Glutamatergic neuron (in vitro differentiated cells): ENCODE results near the gene AHDC1. TPM values are rescaled to one million over a fixed set of nuclear protein-coding genes. Genes with fewer than 3 reads are reported as not detected.
A peak's percentile ranks its signal among the peaks of the same experiment; 100 is the strongest.

ENCODE experiments used
- DNase-seq: peaks from one replicate; pipeline ENCODE4 v3.0.0; 2022
- H3K27ac Mint-ChIP-seq: one replicate; pipeline ENCODE4 v1.8.0; 2020; ENCODE audit warnings: mild to moderate bottlenecking, mixed read lengths, inconsistent platforms; ENCODE audit not compliant: unreplicated experiment
- H3K27me3 Mint-ChIP-seq: one replicate; pipeline ENCODE4 v1.8.0; 2020; ENCODE audit warnings: mild to moderate bottlenecking, moderate library complexity, mixed read lengths, inconsistent platforms; ENCODE audit not compliant: unreplicated experiment
- H3K36me3 Mint-ChIP-seq: one replicate; pipeline ENCODE4 v1.8.0; 2020; ENCODE audit warnings: mild to moderate bottlenecking, mixed read lengths, inconsistent platforms; ENCODE audit not compliant: unreplicated experiment
- H3K4me1 Mint-ChIP-seq: one replicate; pipeline ENCODE4 v1.8.0; 2020; ENCODE audit warnings: mild to moderate bottlenecking, low read depth, mixed read lengths, inconsistent platforms; ENCODE audit not compliant: unreplicated experiment
- H3K4me3 Mint-ChIP-seq: one replicate; pipeline ENCODE4 v1.8.0; 2020; ENCODE audit warnings: mild to moderate bottlenecking, mixed read lengths, inconsistent platforms; ENCODE audit not compliant: unreplicated experiment
- H3K9me3 Mint-ChIP-seq: one replicate; pipeline ENCODE4 v1.8.0; 2020; ENCODE audit warnings: mild to moderate bottlenecking, moderate library complexity, mixed read lengths, inconsistent platforms; ENCODE audit not compliant: unreplicated experiment
- total RNA-seq: library from RNA; stranded (reverse); fragmentation: NEBNext Ultra II Directional; extraction: Animal tissue kit (Norgen Biotek cat#: 25700); gene quantifications from one replicate; pipeline ENCODE4 v1.2.1, GENCODE V29; 2021; ENCODE audit not compliant: unreplicated experiment
- TF ChIP-seq, protein P1 (sequence below): fragments of 200-600 bp; sonication (generic); IDR thresholded peaks from one replicate; pipeline ENCODE4 v1.5.0; 2021; ENCODE audit not compliant: partially characterized antibody, unreplicated experiment

The AHDC1 gene
- total RNA-seq, 1 donor from 2014 or later = 131 TPM

DNA sequence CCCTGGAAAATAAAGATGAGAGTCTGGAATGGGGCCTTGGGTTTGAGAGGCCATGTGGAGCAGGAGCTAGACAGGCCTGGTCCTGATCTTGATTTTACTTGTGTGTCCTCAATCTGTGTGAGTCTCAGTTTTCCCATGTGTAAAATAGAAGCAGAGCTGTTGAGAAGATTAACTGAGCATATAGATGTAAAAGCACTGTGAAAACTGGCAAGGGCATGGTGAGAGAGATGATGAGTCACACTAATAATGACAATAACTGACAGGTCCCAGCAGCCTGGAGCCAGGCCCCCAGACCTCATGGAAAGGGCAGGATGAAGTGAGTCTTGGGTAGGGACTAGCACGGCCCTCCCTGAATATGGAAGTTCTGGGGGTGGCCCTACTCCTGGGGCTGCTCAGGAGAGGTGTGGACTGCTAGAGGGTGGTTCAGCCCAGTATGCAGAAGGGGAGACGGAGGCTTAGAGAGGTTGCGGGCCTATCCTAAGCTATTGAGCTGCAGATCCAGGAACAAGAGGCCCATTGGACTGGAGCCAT is 2.8 kb upstream of the AHDC1 start:
- H3K27me3 Mint-ChIP-seq = peaks cover 8% of the 10 kb centered on the region
- no peaks in the 10 kb centered on the region for H3K36me3 Mint-ChIP-seq
- DNase-seq = no peak
- H3K9me3 Mint-ChIP-seq = no peaks in the 10 kb centered on the region
- H3K4me1 Mint-ChIP-seq = peaks cover 22% of the 10 kb centered on the region
- no peak overlapping the region for H3K27ac Mint-ChIP-seq
- TF ChIP-seq, protein P1, sequence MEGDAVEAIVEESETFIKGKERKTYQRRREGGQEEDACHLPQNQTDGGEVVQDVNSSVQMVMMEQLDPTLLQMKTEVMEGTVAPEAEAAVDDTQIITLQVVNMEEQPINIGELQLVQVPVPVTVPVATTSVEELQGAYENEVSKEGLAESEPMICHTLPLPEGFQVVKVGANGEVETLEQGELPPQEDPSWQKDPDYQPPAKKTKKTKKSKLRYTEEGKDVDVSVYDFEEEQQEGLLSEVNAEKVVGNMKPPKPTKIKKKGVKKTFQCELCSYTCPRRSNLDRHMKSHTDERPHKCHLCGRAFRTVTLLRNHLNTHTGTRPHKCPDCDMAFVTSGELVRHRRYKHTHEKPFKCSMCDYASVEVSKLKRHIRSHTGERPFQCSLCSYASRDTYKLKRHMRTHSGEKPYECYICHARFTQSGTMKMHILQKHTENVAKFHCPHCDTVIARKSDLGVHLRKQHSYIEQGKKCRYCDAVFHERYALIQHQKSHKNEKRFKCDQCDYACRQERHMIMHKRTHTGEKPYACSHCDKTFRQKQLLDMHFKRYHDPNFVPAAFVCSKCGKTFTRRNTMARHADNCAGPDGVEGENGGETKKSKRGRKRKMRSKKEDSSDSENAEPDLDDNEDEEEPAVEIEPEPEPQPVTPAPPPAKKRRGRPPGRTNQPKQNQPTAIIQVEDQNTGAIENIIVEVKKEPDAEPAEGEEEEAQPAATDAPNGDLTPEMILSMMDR = no peak
- H3K4me3 Mint-ChIP-seq = no peak overlapping the region

DNA sequence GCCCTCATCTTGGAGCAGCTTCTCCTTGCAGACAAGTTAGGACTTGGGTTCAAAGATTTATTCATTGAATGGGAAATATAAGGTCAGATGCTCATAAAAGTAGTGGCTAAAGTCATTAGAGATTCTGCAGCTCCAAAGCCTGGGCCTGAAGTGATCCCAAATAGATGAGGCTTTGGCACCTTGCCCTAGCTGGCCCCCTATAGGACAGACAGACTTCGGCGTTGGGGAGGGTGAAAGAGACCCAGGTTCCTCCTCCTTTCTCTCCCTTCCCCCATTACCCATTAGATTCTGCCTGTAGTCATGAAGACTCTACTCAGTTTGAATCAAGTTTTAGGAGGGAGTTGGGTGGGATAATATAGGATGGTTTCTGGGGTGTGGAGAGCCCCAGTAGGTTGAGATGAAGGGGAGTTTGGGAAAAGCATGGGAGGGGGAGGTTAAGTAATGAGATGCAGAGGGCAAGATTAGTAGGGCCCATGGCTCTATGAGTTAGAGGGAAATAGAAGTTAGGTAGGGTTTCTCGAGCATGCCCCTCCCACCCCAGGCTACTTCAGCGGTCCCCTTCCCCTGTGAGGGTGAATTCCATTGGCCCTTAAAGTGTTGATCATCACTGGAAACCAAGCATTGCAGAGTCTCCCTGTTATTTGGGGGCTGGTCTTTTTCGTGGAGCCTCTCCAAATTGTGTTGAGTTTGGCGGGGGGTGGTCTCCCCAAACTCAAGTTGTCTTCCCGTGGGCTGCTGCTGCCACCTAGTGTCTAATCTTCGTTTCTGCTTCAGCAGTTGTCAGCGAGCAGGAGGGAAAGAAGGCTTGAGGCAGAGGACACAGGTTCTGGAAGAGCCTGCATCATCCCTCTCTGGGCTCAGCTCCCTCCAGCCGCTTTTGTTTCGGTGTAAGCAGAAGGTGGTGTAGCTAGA is 2.1 kb upstream of the AHDC1 start:
- Mint-ChIP-seq H3K27me3 (peaks cover 12% of the 10 kb centered on the region), H3K9me3 (peaks cover 1% of the 10 kb centered on the region)

DNA sequence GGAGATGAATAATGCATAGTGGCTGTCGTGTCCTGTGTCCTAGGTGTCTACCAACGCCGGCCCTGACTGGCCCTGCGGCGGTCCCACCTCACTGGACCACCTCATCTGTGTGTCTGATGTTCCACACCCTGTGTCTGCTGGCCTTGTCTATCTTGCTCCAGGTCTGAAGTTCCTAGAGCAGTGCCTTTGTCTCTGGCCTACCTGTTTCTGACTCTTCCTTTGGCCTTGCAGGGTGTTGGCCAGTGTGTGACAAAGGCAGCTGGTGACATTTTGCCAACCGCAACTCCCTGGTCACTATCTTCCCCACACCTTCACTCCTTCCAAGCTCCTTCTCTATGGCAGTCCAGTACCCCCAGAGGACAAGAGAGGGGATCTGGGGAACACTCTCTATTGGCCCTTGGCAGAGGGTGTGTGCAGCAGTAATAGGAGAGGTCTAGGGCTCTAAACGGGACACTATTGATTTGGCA is 1.4 kb upstream of the AHDC1 start:
- no peak overlapping the region for H3K27ac Mint-ChIP-seq
- peaks cover 33% of the 10 kb centered on the region for H3K4me1 Mint-ChIP-seq
- peaks cover 4% of the 10 kb centered on the region for H3K9me3 Mint-ChIP-seq
- TF ChIP-seq, protein P1 = no peak
- DNase-seq = no peak
- peaks cover 13% of the 10 kb centered on the region for H3K27me3 Mint-ChIP-seq
- H3K4me3 Mint-ChIP-seq = peak overlapping the region; percentile 79
- no peaks in the 10 kb centered on the region for H3K36me3 Mint-ChIP-seq

More for the DNA sequence above, 2.1 kb upstream of the AHDC1 start:
- H3K4me3 Mint-ChIP-seq = no peak overlapping the region
- TF ChIP-seq, protein P1 = peak; percentile 74
- H3K36me3 Mint-ChIP-seq = no peaks in the 10 kb centered on the region
- DNase-seq = peak; percentile 64
- H3K4me1 Mint-ChIP-seq = peaks cover 26% of the 10 kb centered on the region
- no peak overlapping the region for H3K27ac Mint-ChIP-seq

DNA sequence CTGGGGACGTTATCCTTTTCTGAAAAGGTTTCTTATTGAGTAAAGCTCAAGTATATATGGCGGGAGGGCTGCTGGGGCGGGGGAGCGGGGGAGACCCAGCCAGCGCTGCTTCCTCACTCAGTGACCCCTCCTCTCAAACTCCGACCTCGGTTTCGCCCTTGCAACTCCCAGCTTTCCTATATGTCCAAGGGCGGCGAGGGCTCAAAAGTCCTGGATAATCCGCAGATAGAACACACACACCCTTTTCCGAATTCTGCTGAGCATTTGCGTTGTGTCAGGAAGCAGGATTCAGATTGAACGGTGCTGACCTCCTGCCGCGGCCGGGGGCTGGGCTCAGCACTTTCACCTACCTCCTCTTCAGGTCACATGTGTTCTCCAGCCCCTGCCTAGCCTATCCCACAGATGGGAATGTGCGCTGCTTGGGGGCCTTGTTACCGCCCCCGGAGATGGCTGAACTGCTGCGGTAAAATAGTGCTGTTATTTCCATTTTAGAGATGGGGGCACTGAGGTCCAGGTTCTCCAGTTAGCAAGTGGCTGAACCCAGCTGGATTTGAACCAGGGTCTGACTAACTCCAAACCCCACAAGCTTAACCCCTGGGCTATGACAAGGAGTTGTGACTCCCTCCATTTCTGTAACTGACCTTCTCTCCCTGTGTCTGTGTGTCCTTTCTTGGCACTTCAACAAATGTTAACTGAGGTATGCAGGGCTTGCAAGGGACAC is 795 bp upstream of the AHDC1 start:
- Mint-ChIP-seq H3K4me1 (peaks cover 39% of the 10 kb centered on the region), H3K27me3 (peaks cover 15% of the 10 kb centered on the region), H3K4me3 (peak overlapping the region; percentile 79), H3K9me3 (peaks cover 4% of the 10 kb centered on the region), H3K27ac (peak overlapping the region; percentile 64), H3K36me3 (no peaks in the 10 kb centered on the region)
- no peak for DNase-seq
- TF ChIP-seq, protein P1 = no peak
